CD14-positive monocyte (primary cell): Measurements from ENCODE around the gene IGF2BP2. TPM values are rescaled to one million over a fixed set of nuclear protein-coding genes. Genes with fewer than 3 reads are reported as not detected.
"Not testable (repeated sequence)": the region's sequence is repeated elsewhere in the genome, so short reads cannot be mapped to it uniquely, and the experiment has no call there.

Experiments used
- DNase-seq, 3 donors: peaks; one replicate each; pipeline ENCODE4 v3.0.0-alpha.2; 2011 to 2022
- H2AFZ ChIP-seq: 2 replicates; pipeline ENCODE4 v1.6.0; 2012; ENCODE audit warnings: mild to moderate bottlenecking, low read depth, low read length, inconsistent platforms; ENCODE audit not compliant: insufficient read depth, poor library complexity, severe bottlenecking
- H3K27ac ChIP-seq, 2 donors: 1 replicate in 1 of 2; 2 replicates in 1 of 2; pipeline ENCODE4 v1.5.1; 2012 to 2013; ENCODE audit warnings: low read length in 2 of 2, control low read depth in 1 of 2, inconsistent platforms in 1 of 2, low read depth in 1 of 2, mild to moderate bottlenecking in 1 of 2
- H3K27me3 ChIP-seq, 2 donors: one replicate each; pipeline versions ENCODE4 v1.6.0 to v1.6.1; 2011 to 2013; ENCODE audit warnings: low read length in 2 of 2; ENCODE audit not compliant: control insufficient read depth in 2 of 2, insufficient read depth in 2 of 2
- H3K36me3 ChIP-seq, 2 donors: replicated peaks in 1 of 2; 1 replicate in 1 of 2; 2 replicates in 1 of 2; pipeline versions ENCODE4 v1.5.1 to v1.6.1; 2012 to 2013; ENCODE audit warnings: low read length in 2 of 2, control low read depth in 1 of 2, inconsistent platforms in 1 of 2, mild to moderate bottlenecking in 1 of 2; ENCODE audit not compliant: insufficient read depth in 2 of 2, control insufficient read depth in 1 of 2
- H3K4me1 ChIP-seq, 2 donors: 1 replicate in 1 of 2; 2 replicates in 1 of 2; pipeline versions ENCODE4 v1.5.1 to v1.6.1; 2012 to 2013; ENCODE audit warnings: low read length in 2 of 2, control low read depth in 1 of 2, inconsistent platforms in 1 of 2, mild to moderate bottlenecking in 1 of 2, moderate library complexity in 1 of 2; ENCODE audit not compliant: insufficient read depth in 2 of 2, control insufficient read depth in 1 of 2
- H3K4me2 ChIP-seq: replicated peaks from 2 replicates; pipeline ENCODE3; 2012; ENCODE audit warnings: low read length, moderate library complexity, mild to moderate bottlenecking; ENCODE audit not compliant: poor library complexity, severe bottlenecking; ENCODE audit errors: extremely low read depth
- H3K4me3 ChIP-seq, 3 experiments: fragments of 200-600 bp in 1 of 3; sonication (generic) in 1 of 3; replicated peaks in 1 of 3; 1 replicate in 2 of 3; 2 replicates in 1 of 3; pipeline ENCODE4 v1.5.1; 2011 to 2013; ENCODE audit warnings: low read length in 3 of 3, mild to moderate bottlenecking in 3 of 3, control low read depth in 2 of 3, low read depth in 2 of 3, inconsistent platforms in 1 of 3, moderate library complexity in 1 of 3
- H3K79me2 ChIP-seq: 2 replicates; pipeline ENCODE4 v1.6.0; 2012; ENCODE audit warnings: mild to moderate bottlenecking, control low read depth, inconsistent platforms, low read length, moderate library complexity; ENCODE audit not compliant: insufficient read depth
- H3K9ac ChIP-seq: 2 replicates; pipeline ENCODE4 v1.6.0; 2017; ENCODE audit warnings: low read length, mild to moderate bottlenecking; ENCODE audit not compliant: insufficient read depth, poor library complexity, severe bottlenecking
- H3K9me3 ChIP-seq, 2 donors: replicated peaks in 1 of 2; 1 replicate in 1 of 2; 2 replicates in 1 of 2; pipeline versions ENCODE4 v1.5.1 to v1.6.1; 2012 to 2013; ENCODE audit warnings: low read length in 2 of 2, control low read depth in 1 of 2; ENCODE audit not compliant: control insufficient read depth in 1 of 2, insufficient read depth in 1 of 2
- H4K20me1 ChIP-seq: 2 replicates; pipeline ENCODE4 v1.6.0; 2012; ENCODE audit warnings: mild to moderate bottlenecking, low read length, control low read depth, moderate library complexity; ENCODE audit not compliant: insufficient read depth
- H3K27ac Mint-ChIP-seq, 7 donors: one replicate each; pipeline ENCODE4 v1.8.0; 2020; ENCODE audit warnings: mild to moderate bottlenecking in 7 of 7, mixed read lengths in 7 of 7, moderate library complexity in 6 of 7, inconsistent platforms in 2 of 7
- H3K27me3 Mint-ChIP-seq, 3 donors: one replicate each; pipeline ENCODE4 v1.8.0; 2021 to 2022; ENCODE audit warnings: low read depth in 3 of 3, mild to moderate bottlenecking in 3 of 3, mixed read lengths in 3 of 3, moderate library complexity in 3 of 3, inconsistent platforms in 1 of 3
- H3K36me3 Mint-ChIP-seq, 2 donors: one replicate each; pipeline ENCODE4 v1.8.0; 2020; ENCODE audit warnings: mixed read lengths in 2 of 2, inconsistent platforms in 1 of 2, mild to moderate bottlenecking in 1 of 2
- H3K4me1 Mint-ChIP-seq: one replicate; pipeline ENCODE4 v1.8.0; 2020; ENCODE audit warnings: mild to moderate bottlenecking, mixed read lengths
- H3K4me3 Mint-ChIP-seq, 2 donors: one replicate each; pipeline ENCODE4 v1.8.0; 2020; ENCODE audit warnings: mild to moderate bottlenecking in 2 of 2, mixed read lengths in 2 of 2, moderate library complexity in 1 of 2
- H3K9me3 Mint-ChIP-seq, 7 donors: one replicate each; pipeline ENCODE4 v1.8.0; 2020 to 2022; ENCODE audit warnings: mixed read lengths in 7 of 7, mild to moderate bottlenecking in 6 of 7, moderate library complexity in 6 of 7, inconsistent platforms in 2 of 7
- CTCF ChIP-seq: fragments of 200-600 bp; IDR thresholded peaks from one replicate; pipeline ENCODE4 v1.8.0; 2022; ENCODE audit warnings: antibody characterized with exemption, mild to moderate bottlenecking
- WGBS: methylation state at CpG from one replicate; pipeline ENCODE4 v1.1.5; 2013; ENCODE audit warnings: missing lambda C conversion rate; ENCODE audit not compliant: insufficient coverage; 5-methylcytosine and 5-hydroxymethylcytosine counted together
- intact Hi-C, 2 donors: fragments of 100-400 bp; cut with micrococcal nuclease; formaldehyde crosslinking; loops; one replicate each; pipeline versions ENCODE4 v1.15.0 to v1.15.1; 2023
- polyA plus RNA-seq, 3 donors: library from polyadenylated mRNA; depleted of rRNA in 1 of 3; unstranded in 2 of 3; stranded (reverse) in 1 of 3; fragments of 300-500 nt in 2 of 3; fragments of >200 nt in 1 of 3; fragmentation: Illumina TruSeq in 2 of 3; gene quantifications; 1 replicate in 2 of 3; 2 replicates in 1 of 3; pipeline ENCODE4 v1.2.3, GENCODE V29; 2012 to 2021

The IGF2BP2 gene
- polyA plus RNA-seq, 3 donors: 0.78 to 2.8 (median 1.00) TPM

GRCh38 chr3:185640308-185640707 lies 184.5 kb downstream of the IGF2BP2 start:
- H4K20me1 ChIP-seq: no peaks in the 10 kb centered on the region
- H3K36me3 ChIP-seq: peaks cover under 1 to 3% of the 10 kb centered on the region in 2 donors
- Mint-ChIP-seq H3K36me3 (peaks cover 3 to 13% of the 10 kb centered on the region in 2 donors), H3K27ac (no peak overlapping the region), H3K9me3 (no peaks in the 10 kb centered on the region), H3K4me1 (peaks cover 5% of the 10 kb centered on the region), H3K4me3 (no peak overlapping the region), H3K27me3 (peaks cover 0 to 2% (median 1%) of the 10 kb centered on the region in 3 donors)
- H3K79me2 ChIP-seq: no peaks in the 10 kb centered on the region
- no peak for TF ChIP-seq CTCF
- no peak overlapping the region for H3K4me2 ChIP-seq
- WGBS: 100% methylated on average over 2 of the region's 2 CpGs
- intact Hi-C loops: no loop called here
- no peaks in the 10 kb centered on the region for H3K9me3 ChIP-seq
- H3K4me3 ChIP-seq: no peak overlapping the region
- no peaks in the 10 kb centered on the region for H3K4me1 ChIP-seq
- DNase-seq: no peak
- no peak overlapping the region for H2AFZ ChIP-seq
- H3K9ac ChIP-seq: no peak overlapping the region
- H3K27ac ChIP-seq: no peak overlapping the region
- H3K27me3 ChIP-seq: no peaks in the 10 kb centered on the region

DNA sequence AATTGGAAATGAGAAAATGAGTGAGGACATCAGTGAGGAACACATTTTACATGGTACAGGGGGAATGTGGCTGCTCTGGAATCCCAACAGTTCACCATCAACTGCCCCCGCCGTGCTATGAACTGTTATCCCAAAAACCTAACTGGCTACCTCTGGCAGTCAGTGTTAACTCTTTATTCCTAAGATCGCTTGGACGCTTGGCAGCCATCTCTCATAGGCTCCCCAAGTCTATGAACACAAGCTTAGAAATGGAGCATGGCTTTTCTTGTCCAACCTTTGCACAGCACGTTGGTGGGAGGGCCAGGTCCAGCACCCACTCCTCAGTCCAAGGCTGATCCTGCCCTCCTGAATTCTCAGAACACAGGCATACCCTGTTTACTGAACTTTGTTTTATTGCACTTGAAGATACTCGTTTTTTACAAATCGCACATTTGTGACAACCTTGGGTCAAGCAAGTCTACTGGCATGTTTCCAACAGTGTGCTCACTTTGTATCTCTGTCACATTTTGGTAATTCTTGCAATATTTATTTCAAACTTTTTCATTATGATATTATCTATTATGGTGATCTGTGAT lies 185.1 kb downstream of the IGF2BP2 start:
- Mint-ChIP-seq H3K27ac (peak overlapping the region in 1 of 7 donors; percentile 41), H3K4me3 (no peak overlapping the region), H3K4me1 (peaks cover 5% of the 10 kb centered on the region), H3K36me3 (peaks cover 0 to 11% of the 10 kb centered on the region in 2 donors), H3K9me3 (no peaks in the 10 kb centered on the region), H3K27me3 (peaks cover 0 to 2% (median 1%) of the 10 kb centered on the region in 3 donors)
- WGBS: 89% methylated on average over 7 of the region's 7 CpGs
- DNase-seq: no peak
- no peaks in the 10 kb centered on the region for H3K9me3 ChIP-seq
- H3K36me3 ChIP-seq: no peaks in the 10 kb centered on the region
- no peak overlapping the region for H3K4me3 ChIP-seq
- no peak overlapping the region for H3K27ac ChIP-seq
- H3K4me2 ChIP-seq: no peak overlapping the region
- no peak overlapping the region for H3K9ac ChIP-seq
- H3K27me3 ChIP-seq: no peaks in the 10 kb centered on the region
- no peak overlapping the region for H2AFZ ChIP-seq
- intact Hi-C loops: no loop called here
- H4K20me1 ChIP-seq: no peaks in the 10 kb centered on the region
- H3K4me1 ChIP-seq: no peaks in the 10 kb centered on the region
- TF ChIP-seq CTCF: no peak
- no peaks in the 10 kb centered on the region for H3K79me2 ChIP-seq

- H3K36me3 ChIP-seq, H3K4me2 ChIP-seq, H3K9ac ChIP-seq, H2AFZ ChIP-seq, H3K27ac Mint-ChIP-seq, H3K27me3 Mint-ChIP-seq, H3K79me2 ChIP-seq, H4K20me1 ChIP-seq, H3K4me3 Mint-ChIP-seq, H3K4me1 ChIP-seq, DNase-seq, H3K27ac ChIP-seq, H3K4me1 Mint-ChIP-seq, H3K36me3 Mint-ChIP-seq, H3K27me3 ChIP-seq, H3K9me3 Mint-ChIP-seq, intact Hi-C loops, H3K9me3 ChIP-seq, H3K4me3 ChIP-seq: not testable (repeated sequence)
- WGBS: 100% methylated on average over 3 of the region's 11 CpGs
These were observed 186.2 kb downstream of the IGF2BP2 start for GRCh38 chr3:185638651-185639050.
